Measurements from ENCODE around the gene NEDD8.

DNA sequence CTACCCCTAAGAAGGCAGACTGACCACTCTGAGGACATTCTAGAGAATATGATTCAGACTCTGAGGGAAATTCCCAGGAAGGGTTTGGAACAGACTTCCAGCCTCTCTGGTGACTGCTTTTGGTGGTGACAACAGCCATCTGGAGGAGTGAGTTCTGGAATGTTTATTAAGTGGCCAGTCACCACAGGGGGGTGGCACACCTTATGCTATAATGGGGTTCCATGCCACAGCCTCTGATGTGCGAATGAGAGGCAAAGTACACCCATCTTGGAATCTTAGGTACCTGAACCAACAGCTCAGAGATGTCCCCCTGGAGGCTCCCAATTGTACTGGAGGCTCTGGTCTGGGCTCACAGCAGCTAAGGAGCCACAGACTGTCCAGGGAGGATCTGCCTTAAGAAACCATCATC is 19.7 kb upstream of the NEDD8 start:
- TF ChIP-seq, protein P1, sequence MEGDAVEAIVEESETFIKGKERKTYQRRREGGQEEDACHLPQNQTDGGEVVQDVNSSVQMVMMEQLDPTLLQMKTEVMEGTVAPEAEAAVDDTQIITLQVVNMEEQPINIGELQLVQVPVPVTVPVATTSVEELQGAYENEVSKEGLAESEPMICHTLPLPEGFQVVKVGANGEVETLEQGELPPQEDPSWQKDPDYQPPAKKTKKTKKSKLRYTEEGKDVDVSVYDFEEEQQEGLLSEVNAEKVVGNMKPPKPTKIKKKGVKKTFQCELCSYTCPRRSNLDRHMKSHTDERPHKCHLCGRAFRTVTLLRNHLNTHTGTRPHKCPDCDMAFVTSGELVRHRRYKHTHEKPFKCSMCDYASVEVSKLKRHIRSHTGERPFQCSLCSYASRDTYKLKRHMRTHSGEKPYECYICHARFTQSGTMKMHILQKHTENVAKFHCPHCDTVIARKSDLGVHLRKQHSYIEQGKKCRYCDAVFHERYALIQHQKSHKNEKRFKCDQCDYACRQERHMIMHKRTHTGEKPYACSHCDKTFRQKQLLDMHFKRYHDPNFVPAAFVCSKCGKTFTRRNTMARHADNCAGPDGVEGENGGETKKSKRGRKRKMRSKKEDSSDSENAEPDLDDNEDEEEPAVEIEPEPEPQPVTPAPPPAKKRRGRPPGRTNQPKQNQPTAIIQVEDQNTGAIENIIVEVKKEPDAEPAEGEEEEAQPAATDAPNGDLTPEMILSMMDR (IDR thresholded peaks at IDR 0.05) = no peak
- TF ChIP-seq EP300 (IDR thresholded peaks at IDR 0.05) = no peak
